Lung (tissue), 12 donors: ENCODE data around the gene EIF4G1. TPM values are rescaled to one million over a fixed set of nuclear protein-coding genes. Genes with fewer than 3 reads are reported as not detected.

ENCODE experiments used
- ATAC-seq: fragments of 200-7000 bp; cut with Tn5 transposase; one replicate; pipeline ENCODE4 v1.9.1; 2020; ENCODE audit warnings: moderate number of reproducible peaks; ENCODE audit not compliant: insufficient read depth, low FRiP score
- DNase-seq, 3 donors: peaks; one replicate each; pipeline ENCODE4 v3.0.0-alpha.2; 2013 to 2017
- H3K27ac ChIP-seq, 2 donors: one replicate each; pipeline ENCODE4 v1.5.1; 2013; ENCODE audit warnings: mild to moderate bottlenecking in 2 of 2, moderate library complexity in 2 of 2, control low read depth in 1 of 2, inconsistent platforms in 1 of 2, low read depth in 1 of 2, low read length in 1 of 2
- H3K27me3 ChIP-seq, 3 donors: one replicate each; pipeline ENCODE4 v1.5.1; 2013; ENCODE audit warnings: low read length in 2 of 3; ENCODE audit not compliant: control insufficient read depth in 3 of 3, insufficient read depth in 3 of 3
- H3K36me3 ChIP-seq, 4 donors: one replicate each; pipeline ENCODE4 v1.5.1; 2013; ENCODE audit warnings: low read length in 4 of 4, mild to moderate bottlenecking in 1 of 4, moderate library complexity in 1 of 4; ENCODE audit not compliant: control insufficient read depth in 4 of 4, insufficient read depth in 4 of 4
- H3K4me1 ChIP-seq, 5 donors: one replicate each; pipeline ENCODE4 v1.5.1; 2013; ENCODE audit warnings: low read length in 5 of 5, mild to moderate bottlenecking in 2 of 5, moderate library complexity in 1 of 5; ENCODE audit not compliant: control insufficient read depth in 5 of 5, insufficient read depth in 5 of 5
- H3K4me3 ChIP-seq: one replicate; pipeline ENCODE4 v1.5.1; 2013; ENCODE audit warnings: mild to moderate bottlenecking, control low read depth, moderate library complexity
- H3K9ac ChIP-seq, 2 donors: one replicate each; pipeline ENCODE4 v1.5.1; 2013; ENCODE audit warnings: low read length in 2 of 2, control low read depth in 1 of 2; ENCODE audit not compliant: insufficient read depth in 1 of 2
- H3K9me3 ChIP-seq, 4 donors: one replicate each; pipeline ENCODE4 v1.5.1; 2013; ENCODE audit warnings: low read length in 3 of 4, mild to moderate bottlenecking in 1 of 4, moderate library complexity in 1 of 4; ENCODE audit not compliant: control insufficient read depth in 4 of 4, insufficient read depth in 3 of 4
- WGBS, 2 donors: extraction: QIAGEN DNeasy Blood & Tissue Kit; methylation state at CpG; one replicate each; pipeline ENCODE4 v1.1.7; 2013; 5-methylcytosine and 5-hydroxymethylcytosine counted together
- polyA plus RNA-seq, 2 donors: library from polyadenylated mRNA; stranded (reverse); fragments of 200-250 nt; gene quantifications; one replicate each; pipeline ENCODE4 v1.2.1, GENCODE V29; 2013
- total RNA-seq, 2 donors: library from RNA; depleted of rRNA in 1 of 2; stranded (reverse); fragments of >200 nt in 1 of 2; gene quantifications; one replicate each; pipeline ENCODE4 v1.2.1, GENCODE V29; 2014 to 2021
- TF ChIP-seq, protein P1 (sequence below): IDR thresholded peaks from 2 replicates; pipeline ENCODE4 v1.5.1; 2012; ENCODE audit warnings: mild to moderate bottlenecking; ENCODE audit errors: control extremely low read depth, extremely low read depth
- donor health status: control.
- donor health status: control.
- donor health status: Bipolar disorder and iron deficiency.
- donor health status: healthy.
- donor health status: DM: yes; HTN: yes; CAD: no.

EIF4G1 gene
- total and polyA plus RNA-seq, 4 donors = 201 to 419 (median 226) TPM

DNA sequence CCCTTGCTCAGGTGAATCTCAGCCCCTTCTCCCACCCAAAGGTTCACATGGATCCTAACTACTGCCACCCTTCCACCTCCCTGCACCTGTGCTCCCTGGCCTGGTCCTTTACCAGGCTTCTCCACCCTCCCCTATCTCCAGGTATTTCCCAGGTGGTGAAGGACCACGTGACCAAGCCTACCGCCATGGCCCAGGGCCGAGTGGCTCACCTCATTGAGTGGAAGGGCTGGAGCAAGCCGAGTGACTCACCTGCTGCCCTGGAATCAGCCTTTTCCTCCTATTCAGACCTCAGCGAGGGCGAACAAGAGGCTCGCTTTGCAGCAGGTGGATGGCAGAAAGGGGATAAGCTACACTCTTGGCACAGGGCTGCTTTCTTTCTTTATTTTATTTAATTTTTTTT lies 27.5 kb downstream of the EIF4G1 start:
- Histone ChIP-seq H3K4me1 (peaks cover 3 to 36% (median 8%) of the 10 kb centered on the region in 5 donors), H3K27me3 (no peaks in the 10 kb centered on the region), H3K27ac (peak overlapping the region in 1 of 2 donors; percentile 15), H3K9me3 (no peaks in the 10 kb centered on the region), H3K36me3 (peaks cover 6 to 23% (median 13%) of the 10 kb centered on the region in 4 donors), H3K4me3 (no peak overlapping the region), H3K9ac (no peak overlapping the region)
- TF ChIP-seq, protein P1, sequence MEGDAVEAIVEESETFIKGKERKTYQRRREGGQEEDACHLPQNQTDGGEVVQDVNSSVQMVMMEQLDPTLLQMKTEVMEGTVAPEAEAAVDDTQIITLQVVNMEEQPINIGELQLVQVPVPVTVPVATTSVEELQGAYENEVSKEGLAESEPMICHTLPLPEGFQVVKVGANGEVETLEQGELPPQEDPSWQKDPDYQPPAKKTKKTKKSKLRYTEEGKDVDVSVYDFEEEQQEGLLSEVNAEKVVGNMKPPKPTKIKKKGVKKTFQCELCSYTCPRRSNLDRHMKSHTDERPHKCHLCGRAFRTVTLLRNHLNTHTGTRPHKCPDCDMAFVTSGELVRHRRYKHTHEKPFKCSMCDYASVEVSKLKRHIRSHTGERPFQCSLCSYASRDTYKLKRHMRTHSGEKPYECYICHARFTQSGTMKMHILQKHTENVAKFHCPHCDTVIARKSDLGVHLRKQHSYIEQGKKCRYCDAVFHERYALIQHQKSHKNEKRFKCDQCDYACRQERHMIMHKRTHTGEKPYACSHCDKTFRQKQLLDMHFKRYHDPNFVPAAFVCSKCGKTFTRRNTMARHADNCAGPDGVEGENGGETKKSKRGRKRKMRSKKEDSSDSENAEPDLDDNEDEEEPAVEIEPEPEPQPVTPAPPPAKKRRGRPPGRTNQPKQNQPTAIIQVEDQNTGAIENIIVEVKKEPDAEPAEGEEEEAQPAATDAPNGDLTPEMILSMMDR = no peak
- ATAC-seq = peak; percentile 64
- DNase-seq = no peak
- WGBS, 2 donors = 78 to 88% methylated on average over 7 of the region's 7 CpGs

DNA sequence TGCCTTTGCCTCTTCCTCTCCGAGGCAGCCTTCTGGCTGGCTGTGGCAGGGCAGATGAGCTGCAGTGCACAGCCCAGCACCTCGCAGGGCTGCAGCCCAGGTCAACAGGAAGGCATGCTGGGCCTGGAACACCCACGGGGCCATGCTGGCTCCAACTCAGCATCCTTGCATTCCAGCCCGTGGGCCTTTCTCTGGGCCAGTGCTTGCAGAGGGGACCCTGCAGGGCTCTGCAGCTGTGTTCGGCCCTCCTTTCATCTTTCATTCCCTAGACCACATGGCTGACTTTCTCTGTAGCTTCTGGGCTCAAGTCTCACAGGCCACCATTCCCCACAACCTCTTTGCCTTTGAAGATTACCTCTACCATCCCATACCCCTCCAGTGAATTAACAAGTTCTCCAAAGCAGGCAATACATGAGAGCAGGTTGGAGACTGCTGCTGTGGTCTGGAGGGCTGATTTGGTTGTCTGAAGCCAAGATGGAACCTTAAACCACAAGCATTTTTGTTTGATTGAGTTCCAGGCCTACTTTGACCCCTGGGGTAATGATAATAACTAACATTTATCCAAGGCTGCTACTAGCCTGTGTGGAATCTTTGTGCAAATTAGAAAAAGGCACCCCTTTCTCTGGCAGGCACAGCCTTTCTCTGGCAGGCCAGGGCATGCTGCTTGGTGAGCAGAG lies 28.9 kb downstream of the EIF4G1 start:
- no peak for DNase-seq
- 84 to 89% methylated on average over 5 of the region's 5 CpGs for WGBS, 2 donors
- H3K9ac ChIP-seq = no peak overlapping the region
- TF ChIP-seq, protein P1 = no peak
- no peaks in the 10 kb centered on the region for H3K27me3 ChIP-seq
- peaks cover 6 to 23% (median 14%) of the 10 kb centered on the region in 4 donors for H3K36me3 ChIP-seq
- H3K27ac ChIP-seq = no peak overlapping the region
- H3K4me3 ChIP-seq = no peak overlapping the region
- H3K4me1 ChIP-seq = peaks cover under 1 to 36% (median 9%) of the 10 kb centered on the region in 5 donors
- ATAC-seq = no peak
- no peaks in the 10 kb centered on the region for H3K9me3 ChIP-seq

DNA sequence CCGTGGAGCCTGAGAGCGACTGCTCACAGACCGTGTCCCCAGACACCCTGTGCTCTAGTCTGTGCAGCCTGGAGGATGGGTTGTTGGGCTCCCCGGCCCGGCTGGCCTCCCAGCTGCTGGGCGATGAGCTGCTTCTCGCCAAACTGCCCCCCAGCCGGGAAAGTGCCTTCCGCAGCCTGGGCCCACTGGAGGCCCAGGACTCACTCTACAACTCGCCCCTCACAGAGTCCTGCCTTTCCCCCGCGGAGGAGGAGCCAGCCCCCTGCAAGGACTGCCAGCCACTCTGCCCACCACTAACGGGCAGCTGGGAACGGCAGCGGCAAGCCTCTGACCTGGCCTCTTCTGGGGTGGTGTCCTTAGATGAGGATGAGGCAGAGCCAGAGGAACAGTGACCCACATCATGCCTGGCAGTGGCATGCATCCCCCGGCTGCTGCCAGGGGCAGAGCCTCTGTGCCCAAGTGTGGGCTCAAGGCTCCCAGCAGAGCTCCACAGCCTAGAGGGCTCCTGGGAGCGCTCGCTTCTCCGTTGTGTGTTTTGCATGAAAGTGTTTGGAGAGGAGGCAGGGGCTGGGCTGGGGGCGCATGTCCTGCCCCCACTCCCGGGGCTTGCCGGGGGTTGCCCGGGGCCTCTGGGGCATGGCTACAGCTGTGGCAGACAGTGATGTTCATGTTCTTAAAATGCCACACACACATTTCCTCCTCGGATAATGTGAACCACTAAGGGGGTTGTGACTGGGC lies 30.3 kb downstream of the EIF4G1 start:
- H3K36me3 ChIP-seq = peaks cover 6 to 23% (median 14%) of the 10 kb centered on the region in 4 donors
- H3K9me3 ChIP-seq = no peaks in the 10 kb centered on the region
- H3K4me1 ChIP-seq = peaks cover 0 to 32% (median 7%) of the 10 kb centered on the region in 5 donors
- no peaks in the 10 kb centered on the region for H3K27me3 ChIP-seq
- 90% methylated on average over 23 to 24 of the region's 24 CpGs for WGBS, 2 donors
- ATAC-seq (no peak), DNase-seq (no peak)
- H3K9ac ChIP-seq = no peak overlapping the region
- no peak overlapping the region for H3K27ac ChIP-seq
- H3K4me3 ChIP-seq = no peak overlapping the region
- TF ChIP-seq, protein P1 = no peak
